ENCODE results near the gene TIMP3. TPM values are rescaled to one million over a fixed set of nuclear protein-coding genes. Genes with fewer than 3 reads are reported as not detected.
"Not testable (repeated sequence)": the region's sequence is repeated elsewhere in the genome, so short reads cannot be mapped to it uniquely, and the experiment has no call there.

Gene TIMP3
- total RNA-seq = not detected

GRCh38 chr22:32801537-32802236, at the start of gene TIMP3:
TSS of gene TIMP3 (plus strand) at chr22:32801705. CDS start at chr22:32802002, 297 bp downstream.
- H3K27me3 Mint-ChIP-seq = peaks cover 71% of the 10 kb centered on the region

GRCh38 chr22:32752326-32752725, 49.2 kb upstream of the TIMP3 start:
- no peaks in the 10 kb centered on the region for H3K27me3 Mint-ChIP-seq
- no peak for DNase-seq
- no peaks in the 10 kb centered on the region for H3K9me3 Mint-ChIP-seq (ENCODE audit: low read depth)
- H3K27ac Mint-ChIP-seq = no peak overlapping the region
- CTCF ChIA-PET = no interaction called here
- ATAC-seq = no peak
- no peaks in the 10 kb centered on the region for H3K4me1 Mint-ChIP-seq
- H3K4me3 Mint-ChIP-seq = no peak overlapping the region
- H3K36me3 Mint-ChIP-seq = no peaks in the 10 kb centered on the region

More at GRCh38 chr22:32801537-32802236, at the start of gene TIMP3:
- CTCF ChIA-PET = interaction anchor here (0.6 to 1.1 kb wide), 3 partner anchors 141 to 272 kb away, joined by 3 read pairs; no protein-coding TSS in a partner anchor
- DNase-seq (no peak), ATAC-seq (no peak)
- Mint-ChIP-seq H3K36me3 (no peaks in the 10 kb centered on the region), H3K27ac (no peak within 1 kb of the TSS), H3K4me1 (no peaks in the 10 kb centered on the region), H3K4me3 (no peak within 1 kb of the TSS), H3K9me3 (ENCODE audit: low read depth) (no peaks in the 10 kb centered on the region)

DNA sequence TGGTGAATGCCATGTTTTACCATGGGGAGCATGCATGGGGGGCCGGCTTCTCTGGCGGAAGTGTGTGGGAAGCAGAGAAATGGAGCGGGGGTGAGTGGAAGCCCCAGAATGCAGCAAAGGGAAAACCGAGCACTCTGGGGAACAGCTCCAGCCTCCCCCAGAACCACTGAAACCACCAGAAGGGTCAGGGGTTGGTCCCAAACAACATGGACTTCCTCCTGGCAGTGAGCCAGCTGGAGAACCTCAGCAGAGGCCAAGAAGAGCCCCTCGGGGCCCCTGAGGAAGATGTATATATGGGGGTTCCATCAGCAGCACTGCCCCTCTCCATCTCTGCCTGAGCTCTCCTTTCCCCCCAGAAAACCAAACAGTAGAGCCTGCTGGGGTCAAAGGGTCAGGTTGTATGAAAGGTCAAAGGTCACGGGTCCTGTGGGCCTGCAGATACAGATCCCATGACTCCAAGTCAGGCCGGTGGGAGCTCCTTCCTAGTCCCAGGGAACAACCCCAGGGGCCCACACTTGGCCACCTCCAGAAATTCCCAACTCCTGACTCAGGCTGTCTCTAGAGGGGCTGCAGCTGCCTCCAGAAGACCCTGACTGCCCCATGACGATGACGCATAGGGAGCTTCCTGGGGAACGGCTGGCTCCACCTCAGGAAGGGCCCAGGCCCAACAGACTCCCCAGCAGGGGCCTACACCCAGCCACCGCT, 48.5 kb upstream of the TIMP3 start:
- no peak for ATAC-seq
- no peaks in the 10 kb centered on the region for H3K9me3 Mint-ChIP-seq (ENCODE audit: low read depth)
- no peaks in the 10 kb centered on the region for H3K27me3 Mint-ChIP-seq
- H3K27ac Mint-ChIP-seq = no peak overlapping the region
- no peaks in the 10 kb centered on the region for H3K4me1 Mint-ChIP-seq
- H3K4me3 Mint-ChIP-seq = no peak overlapping the region
- DNase-seq = no peak
- H3K36me3 Mint-ChIP-seq = no peaks in the 10 kb centered on the region
- CTCF ChIA-PET = no interaction called here

DNA sequence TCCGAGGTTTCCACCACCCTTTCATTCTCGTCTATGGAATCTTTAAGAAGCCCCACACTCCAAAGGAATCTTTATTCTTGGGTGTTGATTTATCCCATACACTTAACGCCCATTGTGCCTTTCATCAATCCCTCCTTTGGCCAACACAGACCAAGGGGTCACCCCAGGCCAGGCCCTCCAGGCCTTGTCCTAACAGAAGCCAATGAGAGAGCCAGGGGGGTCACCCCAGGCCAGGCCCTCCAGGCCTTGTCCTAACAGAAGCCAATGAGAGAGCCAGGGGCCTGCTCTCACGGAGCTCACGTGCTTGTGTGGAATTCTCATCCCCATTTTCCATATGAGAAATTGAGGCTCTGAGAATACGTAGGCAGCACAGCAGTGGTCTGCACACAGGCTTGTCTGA, 47.9 kb upstream of the TIMP3 start:
- DNase-seq (no peak), ATAC-seq (no peak)
- Mint-ChIP-seq H3K36me3 (no peaks in the 10 kb centered on the region), H3K4me3 (no peak overlapping the region), H3K27me3 (no peaks in the 10 kb centered on the region), H3K4me1 (no peaks in the 10 kb centered on the region), H3K27ac (no peak overlapping the region), H3K9me3 (ENCODE audit: low read depth) (no peaks in the 10 kb centered on the region)
- CTCF ChIA-PET = no interaction called here

DNA sequence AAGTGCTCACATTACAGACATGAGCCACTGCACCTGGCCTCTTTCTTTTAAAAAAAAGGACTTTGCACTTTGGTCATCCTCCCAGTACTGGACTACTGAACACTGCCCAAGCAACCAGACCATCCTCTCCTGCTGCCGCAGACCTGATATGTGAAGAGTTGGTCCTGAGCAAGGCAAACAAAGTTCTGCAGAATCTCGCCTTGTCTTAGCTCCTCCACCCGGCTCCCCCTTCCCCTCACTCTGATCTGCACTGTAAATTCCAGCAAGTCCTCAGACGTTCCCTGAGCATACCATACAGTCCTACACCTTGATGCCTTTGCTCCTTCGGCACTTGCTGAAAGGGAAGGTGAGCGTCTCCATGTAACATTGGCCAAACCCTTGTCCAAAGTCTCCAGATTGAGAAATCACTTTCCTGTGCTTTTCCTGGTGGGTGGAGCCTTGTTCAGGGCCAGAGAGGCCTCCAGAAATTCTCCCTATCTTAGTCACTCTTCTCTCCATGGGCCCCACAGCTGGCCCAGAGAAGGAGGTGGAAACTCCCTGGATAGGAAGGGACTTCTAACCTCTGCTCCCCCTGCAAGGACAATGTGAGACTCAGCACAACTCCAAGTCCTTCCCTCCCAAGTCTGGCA, 47.0 kb upstream of the TIMP3 start:
- no peaks in the 10 kb centered on the region for H3K4me1 Mint-ChIP-seq
- CTCF ChIA-PET = no interaction called here

DNA sequence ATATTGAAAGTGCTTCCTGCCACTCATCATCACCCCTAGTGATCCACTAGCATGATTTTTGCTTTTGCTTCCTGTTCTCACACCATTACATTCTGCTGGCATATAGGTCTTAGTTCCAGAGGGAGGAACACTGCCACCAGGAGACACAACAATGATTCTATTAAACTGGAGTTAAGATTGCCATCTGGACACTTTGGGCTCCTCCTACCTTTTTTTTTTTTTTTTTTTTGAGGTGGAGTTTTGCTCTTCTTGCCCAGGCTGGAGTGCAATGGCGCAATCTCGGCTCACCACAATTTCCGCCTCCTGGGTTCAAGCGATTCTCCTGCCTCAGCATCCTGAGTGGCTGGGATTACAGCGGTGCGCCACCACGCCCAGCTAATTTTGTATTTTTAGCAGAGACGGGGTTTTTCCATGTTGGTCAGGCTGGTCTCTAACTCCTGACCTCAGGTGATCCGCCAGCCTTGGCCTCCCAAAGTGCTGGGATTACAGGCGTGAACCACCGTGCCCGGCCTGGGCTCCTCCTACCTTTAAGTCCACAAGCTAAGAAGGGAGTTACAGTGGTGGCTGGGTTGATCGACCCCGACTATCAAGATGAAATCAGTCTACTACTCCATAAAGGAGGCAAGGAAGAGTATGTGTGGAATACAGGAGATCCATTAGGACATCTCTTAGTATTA, 44.3 kb upstream of the TIMP3 start:
- H3K9me3 Mint-ChIP-seq (ENCODE audit: low read depth); H3K4me3 Mint-ChIP-seq; H3K36me3 Mint-ChIP-seq; CTCF ChIA-PET; H3K27ac Mint-ChIP-seq; DNase-seq; ATAC-seq; H3K27me3 Mint-ChIP-seq; H3K4me1 Mint-ChIP-seq: not testable (repeated sequence)

More for the DNA sequence above, 47.0 kb upstream of the TIMP3 start:
- H3K27ac Mint-ChIP-seq = no peak overlapping the region
- no peak overlapping the region for H3K4me3 Mint-ChIP-seq
- H3K27me3 Mint-ChIP-seq = no peaks in the 10 kb centered on the region
- DNase-seq (no peak), ATAC-seq (no peak)
- H3K9me3 Mint-ChIP-seq (ENCODE audit: low read depth) = no peaks in the 10 kb centered on the region
- no peaks in the 10 kb centered on the region for H3K36me3 Mint-ChIP-seq

DNA sequence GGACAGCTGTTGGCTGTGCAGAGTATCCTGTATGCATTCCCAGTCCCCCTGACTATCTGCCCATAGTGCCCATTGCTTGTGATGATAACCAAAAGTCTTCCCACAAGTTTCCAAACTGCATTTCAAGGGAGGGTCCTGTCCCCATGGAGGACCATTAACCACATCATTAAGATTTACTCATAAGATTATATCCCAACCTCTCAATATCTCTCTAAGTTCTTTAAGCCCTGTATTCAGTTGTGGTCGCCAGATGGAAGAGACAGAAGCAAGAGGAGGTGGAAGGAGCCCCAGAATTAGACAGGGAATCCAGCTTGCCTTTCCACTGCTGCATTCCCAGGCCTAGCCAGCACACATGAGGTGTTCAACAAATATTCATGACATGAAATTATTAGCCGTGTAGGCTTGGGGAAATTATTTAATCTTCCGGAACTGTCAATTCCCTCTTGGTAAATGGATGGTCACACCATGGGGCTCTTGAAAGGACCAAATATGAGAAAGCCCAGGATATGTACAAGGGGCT, 42.6 kb upstream of the TIMP3 start:
- peaks cover 13% of the 10 kb centered on the region for H3K27me3 Mint-ChIP-seq
- no peaks in the 10 kb centered on the region for H3K4me1 Mint-ChIP-seq
- H3K9me3 Mint-ChIP-seq (ENCODE audit: low read depth) = no peaks in the 10 kb centered on the region
- no peak for ATAC-seq
- DNase-seq = no peak
- no peak overlapping the region for H3K27ac Mint-ChIP-seq
- no peak overlapping the region for H3K4me3 Mint-ChIP-seq
- no peaks in the 10 kb centered on the region for H3K36me3 Mint-ChIP-seq
- CTCF ChIA-PET = no interaction called here

DNA sequence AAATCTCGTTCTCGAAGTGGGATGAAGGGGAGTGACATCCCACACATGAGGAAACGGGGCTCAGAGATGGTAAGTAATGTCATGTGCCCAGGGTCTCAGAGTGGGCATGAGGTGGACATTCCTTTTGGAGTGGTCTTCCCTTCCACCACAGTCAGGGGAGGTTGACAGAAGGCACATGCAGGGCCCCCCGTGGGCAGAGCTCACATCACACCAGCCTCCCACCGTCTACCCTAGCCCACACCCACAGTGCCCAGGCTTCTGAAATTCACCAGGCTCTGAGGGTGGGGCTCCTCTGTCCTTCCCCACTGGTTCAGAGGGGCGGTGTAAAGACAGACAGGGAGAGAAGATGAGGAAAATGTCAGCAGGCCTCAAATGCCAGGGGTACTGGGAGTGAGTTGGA, 41.1 kb upstream of the TIMP3 start:
- no peaks in the 10 kb centered on the region for H3K36me3 Mint-ChIP-seq
- peaks cover 15% of the 10 kb centered on the region for H3K27me3 Mint-ChIP-seq
- CTCF ChIA-PET = no interaction called here
- H3K4me3 Mint-ChIP-seq = no peak overlapping the region
- no peak for ATAC-seq
- H3K9me3 Mint-ChIP-seq (ENCODE audit: low read depth) = no peaks in the 10 kb centered on the region
- no peak overlapping the region for H3K27ac Mint-ChIP-seq
- no peaks in the 10 kb centered on the region for H3K4me1 Mint-ChIP-seq
- no peak for DNase-seq

DNA sequence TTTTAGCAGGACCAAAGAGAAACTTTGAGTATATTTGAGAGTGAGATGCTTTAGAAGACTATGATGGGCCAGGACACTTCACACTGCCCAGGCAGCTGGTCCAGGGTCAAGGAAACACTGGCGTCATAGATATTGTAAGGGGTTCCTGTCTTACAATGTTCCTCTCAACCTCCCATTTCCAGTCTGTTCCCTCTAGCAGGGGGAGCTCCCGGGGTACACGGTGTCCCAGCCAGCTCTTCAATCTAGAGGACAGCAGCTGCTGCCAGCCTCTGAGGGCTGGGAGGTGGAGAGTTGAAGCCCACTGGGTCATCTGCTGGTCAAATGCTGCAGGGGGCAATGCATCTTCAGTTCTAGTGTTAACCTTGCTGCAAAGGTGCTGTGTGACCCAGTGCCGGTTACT, 40.7 kb upstream of the TIMP3 start:
- ATAC-seq = no peak
- CTCF ChIA-PET = no interaction called here
- no peak overlapping the region for H3K4me3 Mint-ChIP-seq

DNA sequence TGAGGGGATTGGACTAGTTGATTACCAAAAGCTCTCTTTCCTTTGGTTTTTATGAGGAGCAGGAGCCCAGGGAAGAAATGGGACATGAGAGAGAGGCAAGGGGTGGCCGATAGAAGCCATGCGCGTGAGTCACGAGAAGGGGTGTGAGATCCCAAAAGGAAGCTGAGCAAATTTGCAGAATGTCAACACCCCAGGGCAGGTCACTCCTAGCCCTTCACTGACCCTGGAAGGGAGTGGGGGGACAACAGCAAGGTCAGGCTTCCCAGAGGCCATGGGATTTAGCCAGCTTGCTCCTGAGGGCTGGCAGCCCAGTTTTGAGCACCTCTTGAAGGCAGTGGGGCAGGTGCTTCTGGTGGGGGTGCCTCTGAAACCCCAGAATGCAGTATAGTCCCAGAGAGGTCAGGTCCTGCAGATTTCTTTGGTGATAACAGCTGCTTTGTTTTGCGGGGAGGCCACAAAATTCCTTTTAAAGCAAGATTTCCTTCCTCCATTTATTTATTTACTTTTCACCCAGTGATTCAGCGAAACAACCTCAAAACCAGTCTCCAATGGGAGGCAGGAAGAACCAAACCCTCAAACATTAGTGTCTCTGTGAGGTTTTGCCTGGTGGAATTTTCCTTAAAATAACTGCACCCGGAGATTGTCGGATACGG, 40.1 kb upstream of the TIMP3 start:
- peaks cover 17% of the 10 kb centered on the region for H3K27me3 Mint-ChIP-seq
- H3K4me3 Mint-ChIP-seq = no peak overlapping the region
- H3K27ac Mint-ChIP-seq = no peak overlapping the region
- CTCF ChIA-PET = no interaction called here
- no peaks in the 10 kb centered on the region for H3K4me1 Mint-ChIP-seq
- DNase-seq (no peak), ATAC-seq (no peak)
- no peaks in the 10 kb centered on the region for H3K9me3 Mint-ChIP-seq (ENCODE audit: low read depth)
- H3K36me3 Mint-ChIP-seq = no peaks in the 10 kb centered on the region

More for the DNA sequence above, 40.7 kb upstream of the TIMP3 start:
- no peak for DNase-seq
- Mint-ChIP-seq H3K36me3 (no peaks in the 10 kb centered on the region), H3K4me1 (no peaks in the 10 kb centered on the region), H3K9me3 (ENCODE audit: low read depth) (no peaks in the 10 kb centered on the region), H3K27ac (no peak overlapping the region), H3K27me3 (peaks cover 17% of the 10 kb centered on the region)

GRCh38 chr22:32764330-32765131, 37.0 kb upstream of the TIMP3 start:
- H3K36me3 Mint-ChIP-seq = no peaks in the 10 kb centered on the region
- CTCF ChIA-PET = no interaction called here
- no peak overlapping the region for H3K4me3 Mint-ChIP-seq
- no peaks in the 10 kb centered on the region for H3K4me1 Mint-ChIP-seq
- H3K9me3 Mint-ChIP-seq (ENCODE audit: low read depth) = no peaks in the 10 kb centered on the region
- DNase-seq = no peak
- no peak overlapping the region for H3K27ac Mint-ChIP-seq
- H3K27me3 Mint-ChIP-seq = peaks cover 17% of the 10 kb centered on the region
- no peak for ATAC-seq

GRCh38 chr22:32765132-32765618, 36.3 kb upstream of the TIMP3 start:
- DNase-seq = no peak
- CTCF ChIA-PET = no interaction called here
- no peak overlapping the region for H3K27ac Mint-ChIP-seq

More at GRCh38 chr22:32765132-32765618, 36.3 kb upstream of the TIMP3 start:
- H3K9me3 Mint-ChIP-seq (ENCODE audit: low read depth) = no peaks in the 10 kb centered on the region
- H3K27me3 Mint-ChIP-seq = peaks cover 17% of the 10 kb centered on the region
- ATAC-seq = no peak
- no peaks in the 10 kb centered on the region for H3K36me3 Mint-ChIP-seq
- no peak overlapping the region for H3K4me3 Mint-ChIP-seq
- no peaks in the 10 kb centered on the region for H3K4me1 Mint-ChIP-seq

Data from activated CD8-positive, alpha-beta memory T cell treated with anti-CD3 and anti-CD28 coated beads, Interleukin-2, amount 10 ng/mL, durations not matched to agents 7 days and 5 days (primary cell).